GM12892 (cell line): ENCODE data around the gene TBATA.
A peak's percentile ranks its signal among the peaks of the same experiment; 100 is the strongest.

ENCODE experiments used
- DNase-seq: peaks from one replicate; pipeline ENCODE4 v3.0.0; 2011; ENCODE audit not compliant: insufficient read length
- FAIRE-seq: peaks from 2 replicates; lab custom pipeline; 2011; peaks lifted over from hg19 to GRCh38; lab: Jason Lieb, UNC
- POLR2A ChIP-seq: IDR thresholded peaks from 2 replicates; pipeline ENCODE4 v1.6.1; 2011; ENCODE audit warnings: low read depth, low read length, control low read depth
- POLR2AphosphoS5 ChIP-seq: IDR thresholded peaks from 2 replicates; pipeline ENCODE4 v1.6.1; 2011; ENCODE audit warnings: low read depth, low read length, control low read depth
- TAF1 ChIP-seq: IDR thresholded peaks from 2 replicates; pipeline ENCODE4 v1.6.1; 2011; ENCODE audit warnings: low read depth, mild to moderate bottlenecking, control low read depth, low read length, borderline replicate concordance

Gene TBATA

GRCh38 chr10:70816220-70816894 lies 31.2 kb upstream of the TBATA start:
- FAIRE-seq (peak; percentile 17), DNase-seq (peak; percentile 48)
- TF ChIP-seq POLR2A (no peak), TAF1 (no peak), POLR2AphosphoS5 (no peak)

DNA sequence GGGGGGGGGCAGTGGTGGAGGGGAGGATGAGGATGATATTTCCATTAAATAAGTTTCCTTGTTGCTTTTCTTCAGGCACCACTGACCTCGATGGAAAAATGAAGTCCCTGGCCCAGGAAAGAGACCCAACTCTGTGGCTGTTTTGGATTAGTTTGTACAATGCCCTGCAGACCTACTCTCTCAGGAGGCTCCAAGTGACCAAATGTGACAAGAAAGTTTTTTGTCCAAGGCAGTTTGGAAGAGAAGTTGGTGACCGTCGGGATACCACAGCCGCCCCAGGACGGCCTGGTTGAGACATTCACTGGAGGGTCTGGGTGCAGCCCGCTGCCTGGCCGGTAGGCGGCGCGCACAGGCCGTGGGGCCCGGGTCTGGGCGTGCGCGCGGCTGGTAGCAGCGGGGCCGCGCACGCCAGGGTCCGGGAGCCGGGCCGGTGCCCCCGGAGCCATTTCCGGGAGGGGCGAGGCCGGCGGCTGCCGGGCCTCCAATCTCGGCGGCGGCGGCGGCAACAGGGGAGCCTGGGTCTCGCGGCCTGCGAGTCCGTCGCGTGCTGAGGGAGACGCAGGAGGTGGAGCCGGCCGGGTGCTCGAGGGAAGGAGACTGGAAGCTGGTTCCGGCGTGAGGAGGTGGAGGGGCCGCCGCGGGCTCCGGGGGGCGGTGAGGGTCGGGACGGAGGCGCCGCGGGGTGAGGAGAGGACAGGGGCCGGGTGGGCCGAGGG lies 30.5 kb upstream of the TBATA start, which contains the start of gene SGPL1:
Gene SGPL1 (plus strand): TSS at position 445 of the 716 bp plus-strand sequence. CDS start 906 bp downstream, outside the sequence.
- TF ChIP-seq POLR2A (peak; percentile 48; the same call in 1 of the 2 replicates), POLR2AphosphoS5 (no peak), TAF1 (peak; percentile 60; the same call in 1 of the 2 replicates)
- DNase-seq: peak; percentile 98
- FAIRE-seq: peak; percentile 96

GRCh38 chr10:70814126-70814525 lies 28.9 kb upstream of the TBATA start:
- TF ChIP-seq POLR2A: no peak
- no peak for FAIRE-seq
- DNase-seq: no peak

DNA sequence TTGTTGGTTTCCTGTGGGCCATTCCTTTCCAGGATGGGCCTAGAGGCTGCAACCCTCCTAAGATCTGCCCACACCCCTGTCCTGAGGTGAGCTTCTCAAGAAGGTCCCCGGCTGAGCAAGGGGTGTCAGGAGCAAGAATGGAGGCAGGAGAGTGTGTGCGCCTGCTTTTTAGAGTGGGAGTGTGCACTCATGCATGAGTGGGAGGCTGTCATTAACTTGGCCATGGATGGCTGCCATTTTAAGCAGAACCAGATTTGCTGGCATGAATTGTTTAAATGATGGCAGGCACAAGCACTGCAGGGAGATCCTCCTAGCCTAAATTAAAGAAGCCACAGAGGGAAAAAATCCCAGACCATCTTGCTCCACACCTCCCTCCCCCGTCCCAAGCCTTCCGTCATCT lies 27.6 kb upstream of the TBATA start:
- TF ChIP-seq TAF1 (no peak), POLR2AphosphoS5 (no peak), POLR2A (no peak)
- no peak for DNase-seq
- no peak for FAIRE-seq

GRCh38 chr10:70811881-70812280 lies 26.7 kb upstream of the TBATA start:
- FAIRE-seq (no peak), DNase-seq (no peak)
- no peak for TF ChIP-seq POLR2A
- no peak for TF ChIP-seq TAF1
- no peak for TF ChIP-seq POLR2AphosphoS5

DNA sequence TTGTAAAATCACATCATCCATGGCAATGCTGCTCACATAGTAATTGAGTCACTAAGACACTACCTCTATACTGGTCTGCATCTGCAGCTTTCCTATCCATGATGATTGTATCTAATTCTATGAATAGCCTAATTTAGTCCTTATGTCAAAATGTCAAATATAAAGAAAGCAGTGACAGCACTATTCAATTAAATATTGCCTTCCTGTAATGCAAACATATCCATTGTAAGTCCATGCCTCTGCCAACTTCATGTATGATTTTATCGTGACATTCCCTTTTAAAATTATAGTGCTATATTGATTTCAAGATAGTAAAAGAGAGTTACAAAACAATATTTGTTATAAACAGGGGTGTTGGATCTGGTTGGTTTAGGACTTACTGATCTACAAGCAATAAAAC lies 25.8 kb upstream of the TBATA start:
- no peak for DNase-seq
- TF ChIP-seq TAF1 (no peak), POLR2AphosphoS5 (no peak), POLR2A (no peak)
- no peak for FAIRE-seq

- no peak for TF ChIP-seq POLR2A
- no peak for TF ChIP-seq TAF1
- no peak for TF ChIP-seq POLR2AphosphoS5
- no peak for DNase-seq
- FAIRE-seq: no peak
Observed at GRCh38 chr10:70809726-70810125, 24.5 kb upstream of the TBATA start.

GRCh38 chr10:70809011-70809611 lies 23.9 kb upstream of the TBATA start:
- no peak for TF ChIP-seq POLR2A
- no peak for TF ChIP-seq POLR2AphosphoS5
- no peak for TF ChIP-seq TAF1
- DNase-seq (no peak), FAIRE-seq (no peak)

- DNase-seq (no peak), FAIRE-seq (no peak)
- TF ChIP-seq POLR2AphosphoS5 (no peak), TAF1 (no peak), POLR2A (no peak)
Observed at GRCh38 chr10:70807556-70807955, 22.4 kb upstream of the TBATA start.

- TF ChIP-seq TAF1 (no peak), POLR2A (no peak), POLR2AphosphoS5 (no peak)
- no peak for DNase-seq
- FAIRE-seq: no peak
Observed at GRCh38 chr10:70806841-70807240, 21.7 kb upstream of the TBATA start.

DNA sequence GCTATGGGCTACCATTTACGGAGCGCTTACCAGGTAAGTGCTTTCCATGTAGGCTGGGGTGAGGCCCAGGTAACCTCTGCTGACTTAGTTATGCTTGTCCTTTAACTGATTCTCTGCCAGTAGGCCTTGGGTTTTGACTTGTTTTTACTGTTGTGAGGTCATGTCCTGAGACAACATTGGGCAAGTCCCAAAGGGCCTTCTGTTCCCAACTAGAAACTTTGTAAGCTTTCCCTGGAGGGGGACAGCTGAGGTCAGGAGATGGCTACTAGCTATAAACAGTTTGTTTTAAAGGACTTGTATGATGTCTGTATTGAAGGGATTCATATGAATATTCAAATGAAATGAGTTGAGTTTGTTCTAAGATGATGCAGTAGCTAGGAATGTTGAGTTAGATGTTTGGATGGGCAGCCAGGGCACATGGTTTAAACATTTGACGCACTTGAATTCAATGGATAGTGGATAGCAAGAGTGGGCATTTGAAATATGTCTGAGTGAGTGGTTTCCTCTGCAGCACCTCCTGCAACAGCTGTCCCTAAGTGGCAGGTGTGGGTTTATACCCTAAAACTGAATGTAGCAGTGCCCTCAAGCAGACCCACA lies 20.5 kb upstream of the TBATA start:
- DNase-seq (no peak), FAIRE-seq (no peak)
- TF ChIP-seq POLR2AphosphoS5: no peak
- no peak for TF ChIP-seq TAF1
- TF ChIP-seq POLR2A: no peak
